Suprapubic skin (tissue), 4 donors: ENCODE measurements around the gene MDK. TPM values are rescaled to one million over a fixed set of nuclear protein-coding genes. Genes with fewer than 3 reads are reported as not detected.

Experiments used
- DNase-seq, 2 donors: peaks; one replicate each; pipeline ENCODE4 v3.0.0-alpha.2; 2019; ENCODE audit warnings: low spot score in 2 of 2
- H3K27ac ChIP-seq: fragments of 200-600 bp; sonication (generic); one replicate; pipeline ENCODE4 v1.5.1; 2019
- H3K27me3 ChIP-seq: fragments of 200-600 bp; sonication (generic); one replicate; pipeline ENCODE4 v1.5.1; 2019
- H3K36me3 ChIP-seq: fragments of 200-600 bp; sonication (generic); one replicate; pipeline ENCODE4 v1.5.1; 2019
- H3K4me1 ChIP-seq: fragments of 200-600 bp; sonication (generic); one replicate; pipeline ENCODE4 v1.5.1; 2019
- H3K4me3 ChIP-seq: fragments of 200-600 bp; sonication (generic); one replicate; pipeline ENCODE4 v1.5.1; 2019; ENCODE audit warnings: mild to moderate bottlenecking
- H3K9me3 ChIP-seq: fragments of 200-600 bp; sonication (generic); one replicate; pipeline ENCODE4 v1.5.1; 2019
- CTCF ChIP-seq, 2 donors: fragments of 200-600 bp in 1 of 2; fragments of 450-650 bp in 1 of 2; sonication (generic) in 1 of 2; IDR thresholded peaks; one replicate each; pipeline ENCODE4 v1.5.1; 2016 to 2019; ENCODE audit warnings: antibody characterized with exemption in 2 of 2, mild to moderate bottlenecking in 1 of 2, moderate library complexity in 1 of 2
- EP300 ChIP-seq: sonication (generic); formaldehyde crosslinking; IDR thresholded peaks from one replicate; pipeline ENCODE4 v1.6.1; 2017; ENCODE audit warnings: antibody characterized with exemption
- POLR2A ChIP-seq, 2 donors: fragments of 450-650 bp; IDR thresholded peaks; one replicate each; pipeline ENCODE4 v1.6.1; 2017; ENCODE audit warnings: antibody characterized with exemption in 2 of 2, mild to moderate bottlenecking in 2 of 2, moderate library complexity in 2 of 2
- POLR2AphosphoS5 ChIP-seq, 3 donors: sonication (generic); formaldehyde crosslinking; IDR thresholded peaks; one replicate each; pipeline ENCODE4 v1.6.1; 2017; ENCODE audit warnings: antibody characterized with exemption in 3 of 3
- WGBS: methylation state at CpG from one replicate; pipeline ENCODE4 v1.1.5; 2018; 5-methylcytosine and 5-hydroxymethylcytosine counted together
- total RNA-seq, 4 donors: library from RNA; depleted of rRNA; stranded (reverse); fragments of >200 nt; gene quantifications; one replicate each; pipeline ENCODE4 v1.1.0, GENCODE V29; 2016

Gene MDK
- total RNA-seq, 4 donors from 2014 or later, result 9.1 to 22.6 (median 13.9) TPM

GRCh38 chr11:46381819-46382645 lies 563 bp downstream of the MDK start:
- DNase-seq, result peak in 1 of 2 donors; percentile 63
- Histone ChIP-seq H3K27ac (peak overlapping the region; percentile 79), H3K4me3 (peak overlapping the region; percentile 70), H3K9me3 (no peaks in the 10 kb centered on the region), H3K4me1 (peaks cover 33% of the 10 kb centered on the region), H3K36me3 (peaks cover 19% of the 10 kb centered on the region), H3K27me3 (peaks cover 5% of the 10 kb centered on the region)
- TF ChIP-seq CTCF (IDR thresholded peaks at IDR 0.05) (no peak), EP300 (no peak), POLR2AphosphoS5 (IDR thresholded peaks at IDR 0.05) (no peak), POLR2A (IDR thresholded peaks at IDR 0.05) (no peak)
- 5% methylated on average over 23 of the region's 66 CpGs for WGBS

- H3K27ac ChIP-seq, result no peak overlapping the region
- H3K4me1 ChIP-seq, result peaks cover 36% of the 10 kb centered on the region
- TF ChIP-seq CTCF (IDR thresholded peaks at IDR 0.05) (peak in 1 of 2 donors; percentile 43), POLR2AphosphoS5 (IDR thresholded peaks at IDR 0.05) (no peak)
- H3K27me3 ChIP-seq, result peaks cover 13% of the 10 kb centered on the region
- H3K9me3 ChIP-seq, result no peaks in the 10 kb centered on the region
- 45% methylated on average over 16 of the region's 18 CpGs for WGBS
- H3K4me3 ChIP-seq, result peak overlapping the region; percentile 70
- DNase-seq, result peak in 1 of 2 donors; percentile 59
- H3K36me3 ChIP-seq, result peaks cover 11% of the 10 kb centered on the region
Observed at GRCh38 chr11:46382646-46383403, 1.4 kb downstream of the MDK start.

GRCh38 chr11:46383404-46383758 lies 1.9 kb downstream of the MDK start:
- DNase-seq, result no peak
- TF ChIP-seq POLR2A (IDR thresholded peaks at IDR 0.05) (no peak), POLR2AphosphoS5 (IDR thresholded peaks at IDR 0.05) (no peak), CTCF (IDR thresholded peaks at IDR 0.05) (no peak), EP300 (no peak)
- Histone ChIP-seq H3K9me3 (no peaks in the 10 kb centered on the region), H3K4me1 (peaks cover 36% of the 10 kb centered on the region), H3K36me3 (peaks cover 5% of the 10 kb centered on the region), H3K4me3 (no peak overlapping the region), H3K27ac (no peak overlapping the region), H3K27me3 (peaks cover 18% of the 10 kb centered on the region)
- 80% methylated on average over 7 of the region's 7 CpGs for WGBS

GRCh38 chr11:46383974-46384701 lies 2.7 kb downstream of the MDK start:
- Histone ChIP-seq H3K4me1 (peaks cover 37% of the 10 kb centered on the region), H3K4me3 (no peak overlapping the region), H3K9me3 (no peaks in the 10 kb centered on the region), H3K27me3 (peaks cover 25% of the 10 kb centered on the region), H3K36me3 (no peaks in the 10 kb centered on the region), H3K27ac (no peak overlapping the region)
- peak in 1 of 2 donors; percentile 56 for DNase-seq
- 89% methylated on average over 8 of the region's 12 CpGs for WGBS
- TF ChIP-seq EP300 (no peak), POLR2A (IDR thresholded peaks at IDR 0.05) (no peak), CTCF (IDR thresholded peaks at IDR 0.05) (no peak), POLR2AphosphoS5 (IDR thresholded peaks at IDR 0.05) (no peak)
